GM13977 (cell line): ENCODE measurements around the gene MMRN2.
"Not testable (repeated sequence)": the region's sequence is repeated elsewhere in the genome, so short reads cannot be mapped to it uniquely, and the experiment has no call there.

ENCODE experiments used
- DNase-seq: peaks from one replicate; pipeline ENCODE4 v3.0.0; 2012; ENCODE audit warnings: low spot score
- CTCF ChIP-seq: IDR thresholded peaks from 2 replicates; pipeline ENCODE4 v1.5.1; 2012; ENCODE audit warnings: mild to moderate bottlenecking, control low read depth; ENCODE audit not compliant: insufficient read depth; ENCODE audit errors: extremely low read depth, missing control alignments
- in situ Hi-C: fragments of 300-500 bp; cut with MboI; formaldehyde crosslinking; loops from one replicate; pipeline ENCODE4 v1.12.0; 2022; ENCODE audit warnings: low sequenced_read_pairs, low pct_unique_long_range_greater_than_20kb, mixed read lengths, inconsistent platforms; ENCODE audit not compliant: unreplicated experiment

Gene MMRN2

DNA sequence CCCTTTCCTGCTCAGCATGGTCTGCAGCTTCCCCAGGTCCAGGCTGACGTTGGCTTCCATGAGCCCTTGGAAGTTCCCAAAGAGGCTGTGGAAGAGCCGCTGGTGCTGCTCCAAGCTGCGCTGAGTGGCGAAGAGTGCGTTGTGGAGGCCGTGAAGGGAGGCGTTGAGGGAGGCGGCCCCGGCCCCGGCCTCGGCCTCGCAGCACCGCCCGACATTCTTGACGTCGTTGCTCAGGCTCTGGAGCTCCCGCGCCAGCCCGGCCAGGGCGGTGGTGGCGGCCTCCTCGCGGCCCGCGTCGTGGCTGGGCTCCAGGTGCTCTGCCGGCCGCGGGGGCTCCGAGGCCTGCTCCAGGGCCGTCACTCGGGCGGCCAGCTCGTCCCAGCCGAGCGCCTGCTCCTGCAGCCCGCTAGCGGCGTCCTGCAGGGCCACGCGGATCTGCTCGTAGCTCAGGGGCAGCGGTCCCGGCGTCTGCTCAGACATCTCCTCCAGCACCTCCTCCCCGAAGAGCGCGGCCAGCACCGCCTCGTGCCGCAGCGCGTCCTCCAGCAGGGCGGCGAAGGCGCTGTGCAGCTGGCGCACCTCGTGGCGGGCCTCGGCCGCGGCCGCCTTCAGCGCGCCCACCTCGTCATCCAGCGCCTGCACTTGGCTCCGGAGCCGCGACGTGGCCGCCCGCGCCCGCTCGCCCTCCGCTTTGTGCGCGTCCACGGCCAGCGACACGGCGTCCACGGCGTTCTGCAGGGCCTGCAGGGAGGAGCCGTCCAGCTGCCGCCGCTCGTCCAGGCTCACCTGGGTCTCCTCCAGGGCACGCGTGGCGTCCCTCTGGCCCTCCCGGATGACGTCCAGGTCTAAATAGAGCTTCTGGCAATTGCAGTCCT, 14.7 kb downstream of the MMRN2 start:
- no peak for DNase-seq
- TF ChIP-seq CTCF = no peak
- in situ Hi-C loops = no loop called here

DNA sequence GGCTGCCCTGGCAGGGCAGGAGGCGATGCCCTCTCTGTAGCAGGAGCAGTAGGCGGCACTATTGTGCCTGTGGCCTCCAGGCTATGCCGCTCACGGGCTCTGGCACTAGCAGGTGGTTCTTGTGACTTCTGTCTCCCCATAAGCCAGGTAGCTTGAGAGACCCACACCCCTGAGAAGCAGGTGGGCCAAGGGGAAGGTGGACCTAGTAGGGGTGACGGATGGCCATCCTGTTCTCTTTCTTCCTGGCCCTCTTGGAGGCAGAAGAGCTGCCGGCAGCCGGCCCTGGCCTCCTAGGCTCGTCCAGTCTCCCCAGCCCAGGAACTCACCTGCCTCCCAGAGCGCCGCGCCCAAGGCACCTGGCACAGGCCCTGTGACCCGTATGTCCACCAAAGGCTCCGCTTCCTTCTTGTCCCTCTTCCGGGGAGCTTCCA, 15.4 kb downstream of the MMRN2 start:
- in situ Hi-C loops = no loop called here
- DNase-seq = no peak
- TF ChIP-seq CTCF = no peak

GRCh38 chr10:86941426-86941825, 16.0 kb downstream of the MMRN2 start:
- in situ Hi-C loops = no loop called here
- no peak for DNase-seq
- no peak for TF ChIP-seq CTCF

- DNase-seq = no peak
- TF ChIP-seq CTCF = no peak
- in situ Hi-C loops = no loop called here
Measured at GRCh38 chr10:86940677-86941076, 16.7 kb downstream of the MMRN2 start.

DNA sequence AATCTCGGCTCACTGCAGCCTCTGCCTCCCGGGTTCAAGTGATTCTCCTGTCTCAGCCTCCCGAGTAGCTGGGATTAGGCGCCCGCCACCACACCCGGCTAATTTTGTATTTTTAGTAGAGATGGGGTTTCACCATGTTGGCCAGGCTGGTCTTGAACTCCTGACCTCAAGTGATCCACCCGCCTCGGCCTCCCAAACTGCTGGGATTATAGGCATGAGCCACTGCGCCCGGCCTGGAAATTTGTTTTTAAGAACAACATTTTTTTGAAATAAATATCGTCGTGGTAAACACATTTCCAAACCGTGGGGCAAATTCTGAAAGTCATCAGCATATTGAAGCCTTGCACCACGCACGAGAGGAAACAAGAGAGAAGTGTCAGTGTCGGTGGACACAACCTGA, 17.3 kb downstream of the MMRN2 start:
- in situ Hi-C loops, DNase-seq: not testable (repeated sequence)

DNA sequence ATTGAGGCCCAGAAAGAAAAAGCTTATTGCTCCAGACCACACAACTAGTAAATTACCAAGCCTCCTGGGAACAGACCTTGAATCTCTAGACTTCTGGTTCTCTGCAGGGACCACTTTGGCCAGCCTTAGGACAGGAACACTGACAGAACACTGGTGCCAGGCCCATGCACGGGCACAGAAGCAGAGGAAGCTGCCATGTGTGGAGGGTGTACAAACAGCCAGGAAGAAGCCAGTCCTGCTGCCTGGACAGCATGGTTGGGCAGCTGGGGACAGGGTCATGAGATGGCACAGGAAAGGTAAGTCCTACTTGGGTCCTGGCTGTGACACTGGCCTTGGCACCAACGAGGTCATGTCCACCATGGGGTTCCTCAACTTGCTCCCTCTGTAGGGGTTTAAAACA, 19.2 kb downstream of the MMRN2 start:
- DNase-seq = no peak
- in situ Hi-C loops = no loop called here
- no peak for TF ChIP-seq CTCF

GRCh38 chr10:86937502-86938154, 19.8 kb downstream of the MMRN2 start:
- in situ Hi-C loops = no loop called here
- TF ChIP-seq CTCF = no peak
- no peak for DNase-seq
